ENCODE data around the gene SLC9C1. TPM values are rescaled to one million over a fixed set of nuclear protein-coding genes. Genes with fewer than 3 reads are reported as not detected.

Gene SLC9C1
- total RNA-seq, 1 experiment from 2014 or later = not detected

- in situ Hi-C loops (cut with HindIII; ENCODE audit: low sequenced_read_pairs) = no loop called here
- DNase-seq (ENCODE audit: low spot score) = no peak
These were observed 158.0 kb downstream of the SLC9C1 start for GRCh38 chr3:112136046-112136445.

GRCh38 chr3:112134335-112135124, 159.5 kb downstream of the SLC9C1 start:
- in situ Hi-C loops (cut with HindIII; ENCODE audit: low sequenced_read_pairs) = no loop called here
- no peak for DNase-seq (ENCODE audit: low spot score)

GRCh38 chr3:112133626-112134334, 160.2 kb downstream of the SLC9C1 start:
- in situ Hi-C loops (cut with HindIII; ENCODE audit: low sequenced_read_pairs) = no loop called here
- no peak for DNase-seq (ENCODE audit: low spot score)

- in situ Hi-C loops (cut with HindIII; ENCODE audit: low sequenced_read_pairs) = no loop called here
These were observed 161.0 kb downstream of the SLC9C1 start, which contains the start of gene GCSAM for GRCh38 chr3:112132975-112133448. GCSAM (minus strand) TSS chr3:112133248; CDS start chr3:112133120, 128 bp downstream.

GRCh38 chr3:112132554-112132953, 161.5 kb downstream of the SLC9C1 start:
- DNase-seq (ENCODE audit: low spot score) = no peak
- in situ Hi-C loops (cut with HindIII; ENCODE audit: low sequenced_read_pairs) = no loop called here

More at GRCh38 chr3:112132975-112133448, 161.0 kb downstream of the SLC9C1 start, which contains the start of gene GCSAM:
- no peak for DNase-seq (ENCODE audit: low spot score)

GRCh38 chr3:112132088-112132487, 161.9 kb downstream of the SLC9C1 start:
- no peak for DNase-seq (ENCODE audit: low spot score)
- in situ Hi-C loops (cut with HindIII; ENCODE audit: low sequenced_read_pairs) = no loop called here

GRCh38 chr3:112131111-112131510, 162.9 kb downstream of the SLC9C1 start:
- in situ Hi-C loops (cut with HindIII; ENCODE audit: low sequenced_read_pairs) = no loop called here
- no peak for DNase-seq (ENCODE audit: low spot score)

- in situ Hi-C loops (cut with HindIII; ENCODE audit: low sequenced_read_pairs) = no loop called here
- no peak for DNase-seq (ENCODE audit: low spot score)
These were observed 163.4 kb downstream of the SLC9C1 start for GRCh38 chr3:112130638-112130993.

- DNase-seq (ENCODE audit: low spot score) = no peak
- in situ Hi-C loops (cut with HindIII; ENCODE audit: low sequenced_read_pairs) = no loop called here
These were observed 163.9 kb downstream of the SLC9C1 start for GRCh38 chr3:112129925-112130637.

GRCh38 chr3:112128843-112129727, 164.9 kb downstream of the SLC9C1 start:
- no peak for DNase-seq (ENCODE audit: low spot score)
- in situ Hi-C loops (cut with HindIII; ENCODE audit: low sequenced_read_pairs) = no loop called here

GRCh38 chr3:112127522-112128494, 166.2 kb downstream of the SLC9C1 start:
- DNase-seq (ENCODE audit: low spot score) = no peak
- in situ Hi-C loops (cut with HindIII; ENCODE audit: low sequenced_read_pairs) = no loop called here

- in situ Hi-C loops (cut with HindIII; ENCODE audit: low sequenced_read_pairs) = no loop called here
- DNase-seq (ENCODE audit: low spot score) = no peak
These were observed 167.5 kb downstream of the SLC9C1 start for GRCh38 chr3:112126511-112126911.

GRCh38 chr3:112124907-112125607, 169.0 kb downstream of the SLC9C1 start:
- no peak for DNase-seq (ENCODE audit: low spot score)
- in situ Hi-C loops (cut with HindIII; ENCODE audit: low sequenced_read_pairs) = no loop called here

GRCh38 chr3:112123548-112123947, 170.5 kb downstream of the SLC9C1 start:
- no peak for DNase-seq (ENCODE audit: low spot score)
- in situ Hi-C loops (cut with HindIII; ENCODE audit: low sequenced_read_pairs) = no loop called here

- DNase-seq (ENCODE audit: low spot score) = no peak
- in situ Hi-C loops (cut with HindIII; ENCODE audit: low sequenced_read_pairs) = no loop called here
These were observed 171.1 kb downstream of the SLC9C1 start for GRCh38 chr3:112122870-112123269.

GRCh38 chr3:112121577-112122547, 172.2 kb downstream of the SLC9C1 start:
- no peak for DNase-seq (ENCODE audit: low spot score)
- in situ Hi-C loops (cut with HindIII; ENCODE audit: low sequenced_read_pairs) = no loop called here
